Fibroblast of skin of left biceps (primary cell): ENCODE measurements around the gene SPDYE2B.
"Not testable (repeated sequence)": the region's sequence is repeated elsewhere in the genome, so short reads cannot be mapped to it uniquely, and the experiment has no call there.

Source experiments
- DNase-seq, 2 experiments: peaks; one replicate each; pipeline ENCODE4 v3.0.0-alpha.2; 2013; ENCODE audit warnings: low read depth in 2 of 2

SPDYE2B gene

GRCh38 chr7:102649924-102650323, at the start of gene SPDYE2B:
Gene SPDYE2B (plus strand): TSS chr7:102650319. CDS start chr7:102652349, 2,030 bp downstream.
- not testable (repeated sequence) for DNase-seq

GRCh38 chr7:102602317-102602716, 47.8 kb upstream of the SPDYE2B start:
- DNase-seq = not testable (repeated sequence)

- DNase-seq = not testable (repeated sequence)
These were observed 45.5 kb upstream of the SPDYE2B start for GRCh38 chr7:102604431-102605145.

- not testable (repeated sequence) for DNase-seq
These were observed 43.3 kb upstream of the SPDYE2B start for GRCh38 chr7:102606848-102607247.

GRCh38 chr7:102609734-102610133, 40.4 kb upstream of the SPDYE2B start:
- not testable (repeated sequence) for DNase-seq

- DNase-seq = not testable (repeated sequence)
These were observed 39.7 kb upstream of the SPDYE2B start for GRCh38 chr7:102610441-102610840.

- DNase-seq = not testable (repeated sequence)
These were observed 39.0 kb upstream of the SPDYE2B start for GRCh38 chr7:102611013-102611674.

GRCh38 chr7:102611675-102612325, 38.3 kb upstream of the SPDYE2B start:
- DNase-seq = not testable (repeated sequence)

- not testable (repeated sequence) for DNase-seq
These were observed 36.4 kb upstream of the SPDYE2B start for GRCh38 chr7:102613575-102614345.

- DNase-seq = not testable (repeated sequence)
These were observed 35.8 kb upstream of the SPDYE2B start for GRCh38 chr7:102614346-102614697.

- DNase-seq = not testable (repeated sequence)
These were observed 35.2 kb upstream of the SPDYE2B start for GRCh38 chr7:102614873-102615272.

GRCh38 chr7:102615930-102616329, 34.2 kb upstream of the SPDYE2B start:
- DNase-seq = not testable (repeated sequence)

- DNase-seq = not testable (repeated sequence)
These were observed 33.5 kb upstream of the SPDYE2B start, which contains the start of gene RASA4 for GRCh38 chr7:102616507-102617125. Gene RASA4 (minus strand): TSS chr7:102616756. CDS start chr7:102616689, 67 bp downstream.

- not testable (repeated sequence) for DNase-seq
These were observed 32.0 kb upstream of the SPDYE2B start for GRCh38 chr7:102618122-102618521.

GRCh38 chr7:102627271-102627904, 22.7 kb upstream of the SPDYE2B start:
- DNase-seq = not testable (repeated sequence)

GRCh38 chr7:102630622-102631021, 19.5 kb upstream of the SPDYE2B start:
- not testable (repeated sequence) for DNase-seq

- not testable (repeated sequence) for DNase-seq
These were observed 15.8 kb upstream of the SPDYE2B start for GRCh38 chr7:102634299-102634698.

GRCh38 chr7:102635354-102635753, 14.8 kb upstream of the SPDYE2B start:
- not testable (repeated sequence) for DNase-seq

GRCh38 chr7:102636956-102637355, 13.2 kb upstream of the SPDYE2B start:
- not testable (repeated sequence) for DNase-seq

GRCh38 chr7:102638848-102639247, 11.3 kb upstream of the SPDYE2B start:
- DNase-seq = not testable (repeated sequence)

GRCh38 chr7:102642691-102643090, 7.4 kb upstream of the SPDYE2B start, which contains the start of gene UPK3BL1:
Gene UPK3BL1 (minus strand): TSS chr7:102642791. CDS start chr7:102642741, 50 bp downstream.
- not testable (repeated sequence) for DNase-seq
